AG04450 (cell line): ENCODE data around the gene NTMT1. TPM values are rescaled to one million over a fixed set of nuclear protein-coding genes. Genes with fewer than 3 reads are reported as not detected.

Experiments used
- CTCF ChIA-PET: fragments of 300-600, 350-600 bp; formaldehyde crosslinking; extraction: SDS; loops from one replicate; lab custom pipeline; 2022; ENCODE audit warnings: antibody characterized with exemption, inconsistent platforms; lab: Charles Lee
- POLR2A ChIA-PET: fragments of 350-600 bp; formaldehyde crosslinking; extraction: SDS; loops from one replicate; lab custom pipeline; 2021; ENCODE audit warnings: antibody characterized with exemption, inconsistent platforms; lab: Yijun Ruan, JAX
- DNase-seq: peaks from one replicate; pipeline ENCODE4 v3.0.0-alpha.2; 2011; ENCODE audit warnings: low read depth, low spot score
- H3K27ac ChIP-seq: one replicate; pipeline ENCODE4 v1.5.1; 2012; ENCODE audit warnings: low read depth, low read length, control low read depth
- H3K27me3 ChIP-seq: one replicate; pipeline ENCODE4 v1.6.0; 2012; ENCODE audit warnings: low read length; ENCODE audit not compliant: control insufficient read depth, insufficient read depth
- H3K4me3 ChIP-seq: 2 replicates; pipeline ENCODE4 v1.5.1; 2011; ENCODE audit warnings: mild to moderate bottlenecking, low read depth, low read length, control low read depth
- H3K9me3 ChIP-seq: 2 replicates; pipeline ENCODE4 v1.5.1; 2012; ENCODE audit warnings: low read length; ENCODE audit not compliant: control insufficient read depth, insufficient read depth
- CTCF ChIP-seq: IDR thresholded peaks from 2 replicates; pipeline ENCODE4 v1.5.1; 2011; ENCODE audit warnings: low read depth, low read length, control low read depth, inconsistent platforms
- polyA plus RNA-seq: library from polyadenylated mRNA; depleted of rRNA; stranded (reverse); fragments of >200 nt; gene quantifications from 2 replicates; pipeline ENCODE4 v1.2.3, GENCODE V29; 2011

NTMT1 gene
- polyA plus RNA-seq, 1 experiment = 49.3 TPM

GRCh38 chr9:129581505-129582189, 44.3 kb upstream of the NTMT1 start:
- Histone ChIP-seq H3K4me3 (no peak overlapping the region), H3K27me3 (no peaks in the 10 kb centered on the region), H3K27ac (no peak overlapping the region), H3K9me3 (peaks cover 9% of the 10 kb centered on the region)
- ChIA-PET CTCF (interaction anchor here (0.6 kb wide), 1 partner anchor 223 kb away, joined by 3 read pairs; no protein-coding TSS in a partner anchor), POLR2A (interaction anchor here (0.9 kb wide), 1 partner anchor 15 kb away, joined by 3 read pairs; no protein-coding TSS in a partner anchor)
- no peak for DNase-seq
- no peak for TF ChIP-seq CTCF

GRCh38 chr9:129582855-129583254, 43.1 kb upstream of the NTMT1 start:
- ChIA-PET CTCF (no interaction called here), POLR2A (no interaction called here)
- no peaks in the 10 kb centered on the region for H3K27me3 ChIP-seq
- no peak for TF ChIP-seq CTCF
- H3K9me3 ChIP-seq = no peaks in the 10 kb centered on the region; the same call in 1 of the 2 replicates
- no peak overlapping the region for H3K27ac ChIP-seq
- no peak overlapping the region for H3K4me3 ChIP-seq
- DNase-seq = no peak

GRCh38 chr9:129583308-129584038, 42.5 kb upstream of the NTMT1 start:
- no peak for TF ChIP-seq CTCF
- no peak for DNase-seq
- Histone ChIP-seq H3K4me3 (no peak overlapping the region), H3K27me3 (no peaks in the 10 kb centered on the region), H3K27ac (no peak overlapping the region), H3K9me3 (no peaks in the 10 kb centered on the region; the same call in 1 of the 2 replicates)
- ChIA-PET CTCF (no interaction called here), POLR2A (interaction anchor here (0.9 kb wide), 1 partner anchor 14 kb away, joined by 3 read pairs; no protein-coding TSS in a partner anchor)

GRCh38 chr9:129584136-129584535, 41.8 kb upstream of the NTMT1 start:
- Histone ChIP-seq H3K9me3 (no peaks in the 10 kb centered on the region; the same call in 1 of the 2 replicates), H3K4me3 (no peak overlapping the region), H3K27ac (no peak overlapping the region), H3K27me3 (no peaks in the 10 kb centered on the region)
- DNase-seq = peak; percentile 63
- TF ChIP-seq CTCF = no peak
- ChIA-PET CTCF (interaction anchor here (0.9 kb wide), 1 partner anchor 441 kb away, joined by 6 read pairs; no protein-coding TSS in a partner anchor), POLR2A (interaction anchor here (0.9 kb wide), 1 partner anchor 13 kb away, joined by 3 read pairs; no protein-coding TSS in a partner anchor)
